ENCODE measurements around the gene DUSP14. TPM values are rescaled to one million over a fixed set of nuclear protein-coding genes. Genes with fewer than 3 reads are reported as not detected.

Gene DUSP14, protein sequence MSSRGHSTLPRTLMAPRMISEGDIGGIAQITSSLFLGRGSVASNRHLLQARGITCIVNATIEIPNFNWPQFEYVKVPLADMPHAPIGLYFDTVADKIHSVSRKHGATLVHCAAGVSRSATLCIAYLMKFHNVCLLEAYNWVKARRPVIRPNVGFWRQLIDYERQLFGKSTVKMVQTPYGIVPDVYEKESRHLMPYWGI
- 24.3 and 78.7 TPM in 2 replicates for total RNA-seq (ENCODE audit: low replicate concordance)

GRCh38 chr17:37489197-37490001, at the start of gene DUSP14:
Gene DUSP14, plus strand, starts transcription at chr17:37489891. Its CDS starts 22,382 bp downstream, at chr17:37512273.

Other genes with a start within 250 kb of the DUSP14 start
- not detected in 2 replicates for gene C17orf78, start 113.9 kb upstream of the DUSP14 start, total RNA-seq (ENCODE audit: low replicate concordance)
- 42.6 and 44.3 TPM in 2 replicates for gene ACACA, start 83.1 kb upstream of the DUSP14 start, total RNA-seq (ENCODE audit: low replicate concordance)
- gene TADA2A, start 83.0 kb upstream of the DUSP14 start, total RNA-seq (ENCODE audit: low replicate concordance), result 11.4 and 14.7 TPM in 2 replicates
- 5.7 and 9.1 TPM in 2 replicates for gene SYNRG, start 119.5 kb downstream of the DUSP14 start, total RNA-seq (ENCODE audit: low replicate concordance)
- gene DDX52, start 153.6 kb downstream of the DUSP14 start, total RNA-seq (ENCODE audit: low replicate concordance), result 12.5 and 13.0 TPM in 2 replicates

Measured in smooth muscle cell of the coronary artery (primary cell).